ENCODE data around the gene ACOX2. TPM values are rescaled to one million over a fixed set of nuclear protein-coding genes. Genes with fewer than 3 reads are reported as not detected.
A peak's percentile ranks its signal among the peaks of the same experiment; 100 is the strongest.

The ACOX2 gene
- total and polyA plus RNA-seq, 2 of the 8 experiments (the other 6 are each of a cell fraction or from before 2014, with no cell fraction given), result 3.2 to 9.2 TPM

DNA sequence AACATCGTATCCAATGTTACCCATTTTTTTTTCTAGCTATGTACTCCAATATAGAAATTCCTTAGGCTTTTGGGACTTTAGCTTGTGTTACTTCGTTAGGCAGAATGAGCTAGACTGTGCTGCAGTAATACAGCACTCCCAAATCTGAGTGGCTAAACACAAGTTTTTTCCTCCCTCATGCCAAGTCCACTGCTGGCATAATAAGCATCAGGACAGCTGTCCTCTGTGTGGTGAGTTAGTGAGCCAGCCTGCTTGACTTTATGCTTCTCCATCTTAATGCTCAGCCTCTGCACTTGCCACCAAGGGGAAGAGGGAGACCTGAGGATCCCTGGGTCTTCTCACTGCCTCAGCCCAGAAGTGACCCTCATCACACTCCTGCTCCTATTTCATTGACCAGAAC is 18.2 kb upstream of the ACOX2 start:
- Histone ChIP-seq H3K79me1 (ENCODE audit: low read depth, low read length) (no peaks in the 10 kb centered on the region), H3K9me3 (ENCODE audit: insufficient read depth in 2 of 2, low read depth in 1 of 2, low read length in 1 of 2) (peaks cover 0 to 5% of the 10 kb centered on the region in 2 experiments; a peak in 2 of 4 replicates), H3K18ac (ENCODE audit: extremely low read depth, low read length) (no peak overlapping the region), H3K4me3 (ENCODE audit: extremely low read depth in 1 of 4, insufficient read depth in 2 of 4, low read depth in 3 of 4, low read length in 4 of 4) (no peak overlapping the region), H4K8ac (ENCODE audit: extremely low read depth, insufficient read depth, low read length) (no peak overlapping the region), H3K4me2 (ENCODE audit: insufficient read depth in 1 of 2, low read depth in 2 of 2, low read length in 2 of 2) (no peak overlapping the region), H3K27me3 (replicated peaks in 1 of 4; ENCODE audit: control insufficient read depth in 3 of 4, extremely low read depth in 1 of 4, insufficient read depth in 3 of 4, low read length in 3 of 4) (no peaks in the 10 kb centered on the region), H3K36me3 (ENCODE audit: control insufficient read depth in 2 of 4, insufficient read depth in 4 of 4, low read length in 3 of 4) (no peaks in the 10 kb centered on the region), H3K4ac (replicated peaks; ENCODE audit: insufficient read length, low read depth, low read length) (no peak overlapping the region), H2BK15ac (ENCODE audit: low read length) (peak overlapping the region; percentile 25; the same call in 1 of the 2 replicates), H2AK5ac (ENCODE audit: low read depth, low read length) (no peak overlapping the region), H3K14ac (ENCODE audit: insufficient read length) (no peak overlapping the region), H3K27ac (ENCODE audit: low read depth, low read length) (no peak overlapping the region), H3K23ac (ENCODE audit: insufficient read length) (no peak overlapping the region), H2AFZ (ENCODE audit: low read length) (no peak overlapping the region), H4K5ac (ENCODE audit: insufficient read length, low read depth, low read length) (no peak overlapping the region), H3K9ac (replicated peaks in 1 of 4; ENCODE audit: extremely low read depth in 1 of 4, low read depth in 3 of 4, low read length in 3 of 4) (no peak overlapping the region), H3K79me2 (ENCODE audit: control insufficient read depth in 1 of 2, insufficient read depth in 2 of 2, low read length in 2 of 2) (no peaks in the 10 kb centered on the region), H2BK12ac (ENCODE audit: low read depth, low read length) (0 out of 2 replicates have a peak overlapping the region, but pooled peaks have one; percentile 12), H3K4me1 (replicated peaks in 1 of 4; ENCODE audit: control insufficient read depth in 3 of 4, insufficient read depth in 4 of 4, low read length in 3 of 4) (peaks cover 0 to 5% (median 2%) of the 10 kb centered on the region in 4 experiments; a peak in 4 of 7 replicates), H3K56ac (replicated peaks; ENCODE audit: insufficient read length, low read depth, low read length) (no peak overlapping the region), H4K91ac (replicated peaks; ENCODE audit: insufficient read length, low read length) (no peak overlapping the region), H2BK20ac (ENCODE audit: low read length) (no peak overlapping the region), H3K23me2 (ENCODE audit: low read depth, low read length) (no peaks in the 10 kb centered on the region), H2BK120ac (replicated peaks; ENCODE audit: low read depth, low read length) (no peak overlapping the region), H4K20me1 (replicated peaks in 1 of 2; ENCODE audit: control insufficient read depth in 1 of 2, insufficient read depth in 2 of 2, low read length in 2 of 2) (no peaks in the 10 kb centered on the region), H2BK5ac (ENCODE audit: low read depth, low read length) (no peak overlapping the region)
- 73% methylated on average over 2 of the region's 2 CpGs; no CpG with 5 or more reads in 1 of the 2 experiments for WGBS, 2 experiments (ENCODE audit: extremely low coverage in 1 of 2, insufficient coverage in 1 of 2, insufficient read length in 1 of 2, insufficient replicate concordance in 2 of 2, low coverage in 1 of 2, low lambda C conversion rate in 2 of 2, missing lambda C conversion rate in 1 of 2)
- POLR2A ChIA-PET (ENCODE audit: partially characterized antibody), result no interaction called here
- TF ChIP-seq PHF8 (conservative IDR thresholded peaks at IDR 0.05; ENCODE audit: low read depth, low read length) (no peak), EGR1 (IDR thresholded peaks at IDR 0.05; ENCODE audit: borderline replicate concordance, low read depth, low read length) (no peak), TBP (IDR thresholded peaks at IDR 0.05; ENCODE audit: low read depth, low read length) (no peak), NRF1 (IDR thresholded peaks at IDR 0.05; ENCODE audit: low read depth, low read length) (no peak), SP1 (IDR thresholded peaks at IDR 0.05; ENCODE audit: low read depth, low read length) (no peak), MAX (IDR thresholded peaks at IDR 0.05) (no peak), EZH2 (IDR thresholded peaks at IDR 0.05; ENCODE audit: low read depth, low read length, severe bottlenecking) (no peak), TAF7 (optimal IDR thresholded peaks at IDR 0.05; ENCODE audit: borderline replicate concordance, low read depth, low read length) (no peak), SRF (IDR thresholded peaks at IDR 0.05; ENCODE audit: low read depth, low read length) (no peak), TEAD4 (IDR thresholded peaks at IDR 0.05; ENCODE audit: low read depth, low read length) (no peak), CTBP2 (IDR thresholded peaks at IDR 0.05; ENCODE audit: borderline replicate concordance, insufficient read depth, insufficient read length, low read length) (no peak), RAD21 (IDR thresholded peaks at IDR 0.05 in 1 of 2, conservative IDR thresholded peaks at IDR 0.05 in 1 of 2; ENCODE audit: low read depth in 2 of 2, low read length in 2 of 2) (no peak)
- DNase-seq (ENCODE audit: low read depth in 1 of 2, low spot score in 2 of 2) (no peak), FAIRE-seq (no peak)
- CTCF ChIA-PET (ENCODE audit: partially characterized antibody), result interaction anchor here (0.6 to 40.0 kb wide), 5 partner anchors 13 to 829 kb away, joined by 3 to 994 read pairs (median 4); no protein-coding TSS in a partner anchor

Measured in H1 (cell line).